ENCODE data around the gene THAP7.

- TF ChIP-seq CTCF (conservative IDR thresholded peaks at IDR 0.05; ENCODE audit: low read depth, low read length): no peak
- TF ChIP-seq EZH2 (IDR thresholded peaks at IDR 0.05; ENCODE audit: borderline replicate concordance, low read depth, low read length, poor library complexity, severe bottlenecking): no peak
These were observed 34.2 kb downstream of the THAP7 start for GRCh38 chr22:20967697-20968211.

Measured in A673 (cell line).